ENCODE results near the gene LIFR.
"Not testable (repeated sequence)": the region's sequence is repeated elsewhere in the genome, so short reads cannot be mapped to it uniquely, and the experiment has no call there.

LIFR gene, protein sequence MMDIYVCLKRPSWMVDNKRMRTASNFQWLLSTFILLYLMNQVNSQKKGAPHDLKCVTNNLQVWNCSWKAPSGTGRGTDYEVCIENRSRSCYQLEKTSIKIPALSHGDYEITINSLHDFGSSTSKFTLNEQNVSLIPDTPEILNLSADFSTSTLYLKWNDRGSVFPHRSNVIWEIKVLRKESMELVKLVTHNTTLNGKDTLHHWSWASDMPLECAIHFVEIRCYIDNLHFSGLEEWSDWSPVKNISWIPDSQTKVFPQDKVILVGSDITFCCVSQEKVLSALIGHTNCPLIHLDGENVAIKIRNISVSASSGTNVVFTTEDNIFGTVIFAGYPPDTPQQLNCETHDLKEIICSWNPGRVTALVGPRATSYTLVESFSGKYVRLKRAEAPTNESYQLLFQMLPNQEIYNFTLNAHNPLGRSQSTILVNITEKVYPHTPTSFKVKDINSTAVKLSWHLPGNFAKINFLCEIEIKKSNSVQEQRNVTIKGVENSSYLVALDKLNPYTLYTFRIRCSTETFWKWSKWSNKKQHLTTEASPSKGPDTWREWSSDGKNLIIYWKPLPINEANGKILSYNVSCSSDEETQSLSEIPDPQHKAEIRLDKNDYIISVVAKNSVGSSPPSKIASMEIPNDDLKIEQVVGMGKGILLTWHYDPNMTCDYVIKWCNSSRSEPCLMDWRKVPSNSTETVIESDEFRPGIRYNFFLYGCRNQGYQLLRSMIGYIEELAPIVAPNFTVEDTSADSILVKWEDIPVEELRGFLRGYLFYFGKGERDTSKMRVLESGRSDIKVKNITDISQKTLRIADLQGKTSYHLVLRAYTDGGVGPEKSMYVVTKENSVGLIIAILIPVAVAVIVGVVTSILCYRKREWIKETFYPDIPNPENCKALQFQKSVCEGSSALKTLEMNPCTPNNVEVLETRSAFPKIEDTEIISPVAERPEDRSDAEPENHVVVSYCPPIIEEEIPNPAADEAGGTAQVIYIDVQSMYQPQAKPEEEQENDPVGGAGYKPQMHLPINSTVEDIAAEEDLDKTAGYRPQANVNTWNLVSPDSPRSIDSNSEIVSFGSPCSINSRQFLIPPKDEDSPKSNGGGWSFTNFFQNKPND

GRCh38 chr5:38556599-38557307 is at the start of gene LIFR:
TSS of gene LIFR (minus strand) at chr5:38556646. CDS start at chr5:38530647, 25,999 bp downstream.
- DNase-seq (ENCODE audit: low spot score), result no peak

- DNase-seq (ENCODE audit: low spot score), result no peak
These were observed 49.2 kb upstream of the LIFR start for GRCh38 chr5:38605610-38606009.

- DNase-seq (ENCODE audit: low spot score), result no peak
These were observed 47.2 kb upstream of the LIFR start for GRCh38 chr5:38603691-38604090.

DNA sequence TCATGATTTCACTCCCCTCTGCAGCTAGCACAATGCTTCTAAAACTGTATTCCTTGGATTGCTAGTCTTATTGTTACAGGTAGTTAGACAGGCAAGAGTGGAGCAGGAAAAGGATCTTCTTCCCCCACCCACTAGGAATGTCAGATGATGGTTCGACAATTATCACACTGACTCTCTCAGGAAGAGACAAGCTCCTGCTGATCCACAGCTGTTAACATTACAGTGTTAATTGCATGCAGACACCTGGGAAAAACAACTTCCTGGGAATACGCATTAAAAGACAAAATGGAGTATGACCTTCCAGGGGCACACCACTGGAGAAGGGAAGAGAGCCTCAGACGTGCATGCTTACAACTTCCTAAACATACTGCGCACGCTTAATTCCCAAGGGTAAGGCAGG is 46.2 kb upstream of the LIFR start:
- DNase-seq (ENCODE audit: low spot score), result no peak

DNA sequence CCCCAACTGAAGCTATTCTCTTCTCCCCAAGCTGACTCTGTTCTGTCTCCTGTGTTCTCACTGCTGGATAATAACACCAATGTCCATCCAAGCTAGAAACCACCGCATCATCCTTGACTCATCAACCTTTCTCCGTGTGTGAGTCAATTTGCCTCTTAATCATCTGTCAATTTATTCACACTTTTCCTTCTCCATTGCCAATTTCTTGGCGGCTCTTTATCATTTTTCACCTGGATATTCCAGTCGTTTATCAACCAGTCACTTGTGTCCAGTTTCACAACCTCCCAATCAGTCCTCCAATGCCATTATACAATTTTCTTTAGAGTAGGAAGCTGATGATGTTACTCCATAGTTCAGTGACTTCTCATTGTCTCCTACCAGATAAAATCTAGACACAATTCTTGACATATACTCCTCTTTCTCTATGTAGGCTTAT is 45.4 kb upstream of the LIFR start:
- DNase-seq (ENCODE audit: low spot score), result no peak

DNA sequence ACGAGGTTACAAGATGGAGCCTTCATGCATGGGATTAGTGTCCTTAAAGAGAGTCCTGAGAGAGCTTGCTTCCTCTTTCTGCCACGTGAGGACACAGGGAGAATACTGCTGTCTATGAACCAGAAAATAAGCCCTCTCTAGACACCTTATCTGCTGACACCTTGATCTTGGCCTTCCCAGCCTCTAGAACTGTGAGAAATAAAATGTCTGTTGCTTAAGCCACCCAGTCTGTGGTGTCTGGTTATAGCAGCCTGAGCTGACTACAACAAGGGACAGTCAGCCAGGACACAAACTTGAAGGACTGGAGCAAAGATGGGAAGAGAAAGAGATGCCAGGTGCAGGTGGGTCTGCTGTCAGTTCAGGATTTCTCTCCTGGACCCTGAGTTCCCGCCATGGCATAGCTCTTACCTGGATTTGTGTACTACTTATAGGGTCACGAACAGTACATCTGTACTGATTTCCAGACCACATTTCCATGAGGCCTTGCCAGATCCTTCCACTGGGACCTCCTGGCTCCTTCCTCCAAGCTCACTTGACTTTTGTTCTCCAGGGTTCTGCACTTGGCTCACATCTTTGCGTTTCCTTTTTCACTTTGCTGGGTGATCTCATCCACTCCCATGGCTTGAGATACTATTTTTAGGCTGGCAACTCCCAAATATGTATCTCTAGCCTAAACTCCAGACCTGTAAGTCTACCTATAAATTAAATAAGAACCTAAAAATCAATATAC is 44.9 kb upstream of the LIFR start:
- no peak for DNase-seq (ENCODE audit: low spot score)

GRCh38 chr5:38600329-38601045 is 44.0 kb upstream of the LIFR start:
- no peak for DNase-seq (ENCODE audit: low spot score)

DNA sequence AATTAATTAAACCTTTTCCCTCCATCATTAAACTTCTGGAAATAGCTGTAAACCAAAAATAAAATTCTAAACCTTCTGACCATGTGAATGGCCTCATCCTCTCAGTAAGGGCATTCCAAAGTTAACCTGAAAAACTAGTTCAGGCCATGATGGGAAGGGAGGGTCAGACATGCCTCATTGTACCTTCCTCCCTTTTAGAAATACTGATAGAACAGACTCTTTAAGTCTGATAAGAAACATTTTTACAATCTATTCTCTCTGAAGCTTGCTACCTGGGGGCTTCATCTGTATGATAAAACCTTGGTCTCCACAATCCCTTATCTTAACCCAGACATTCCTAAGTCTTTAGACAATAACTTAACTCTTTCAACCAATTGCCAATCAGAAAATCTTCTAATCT is 43.3 kb upstream of the LIFR start:
- DNase-seq (ENCODE audit: low spot score), result not testable (repeated sequence)

GRCh38 chr5:38598994-38599617 is 42.7 kb upstream of the LIFR start:
- DNase-seq (ENCODE audit: low spot score), result peak; percentile 53

- no peak for DNase-seq (ENCODE audit: low spot score)
These were observed 42.0 kb upstream of the LIFR start for GRCh38 chr5:38598296-38598993.

DNA sequence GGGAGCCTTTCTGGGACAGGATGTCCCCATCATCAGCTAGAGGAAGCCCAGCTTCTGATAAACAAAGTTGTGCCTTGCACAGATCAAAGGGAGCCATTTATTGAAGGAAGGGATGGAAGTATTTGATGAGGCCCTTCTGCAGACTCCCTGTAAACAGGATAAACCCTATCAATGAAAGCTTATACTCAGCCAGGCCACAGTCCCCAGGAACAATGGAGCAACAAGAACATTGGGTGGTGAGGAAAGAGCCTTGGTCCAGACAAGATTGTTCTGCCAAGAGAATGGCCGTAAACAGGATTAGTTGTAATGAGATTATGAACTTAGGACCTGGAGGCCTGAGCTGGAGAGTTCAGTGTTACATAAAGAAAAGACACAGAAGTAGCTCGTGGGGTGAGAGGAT is 40.5 kb upstream of the LIFR start:
- no peak for DNase-seq (ENCODE audit: low spot score)

- DNase-seq (ENCODE audit: low spot score), result no peak
These were observed 38.8 kb upstream of the LIFR start for GRCh38 chr5:38595132-38595745.

DNA sequence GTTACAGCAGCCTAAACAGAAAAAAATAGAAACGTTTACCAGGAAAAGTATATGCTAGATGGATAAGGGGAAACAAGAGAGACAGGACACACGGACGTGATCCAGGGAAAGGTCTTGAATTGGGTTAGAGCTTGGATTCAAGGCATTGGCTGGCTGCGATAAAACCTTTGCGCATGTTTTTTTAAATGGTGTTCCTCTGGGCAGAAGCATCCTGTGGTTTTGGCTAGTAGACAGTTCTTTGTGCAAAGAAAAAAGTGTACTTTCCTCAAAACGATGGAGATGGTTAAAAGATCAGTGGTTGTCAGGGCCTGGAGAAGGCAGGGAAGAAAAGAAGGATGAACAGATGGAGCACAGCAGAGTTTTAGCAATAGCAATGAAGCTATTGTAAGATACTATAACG is 37.5 kb upstream of the LIFR start:
- no peak for DNase-seq (ENCODE audit: low spot score)

- no peak for DNase-seq (ENCODE audit: low spot score)
These were observed 35.0 kb upstream of the LIFR start for GRCh38 chr5:38591523-38591849.

GRCh38 chr5:38590838-38591522 is 34.5 kb upstream of the LIFR start:
- DNase-seq (ENCODE audit: low spot score), result no peak

- no peak for DNase-seq (ENCODE audit: low spot score)
These were observed 33.2 kb upstream of the LIFR start for GRCh38 chr5:38589629-38590028.

DNA sequence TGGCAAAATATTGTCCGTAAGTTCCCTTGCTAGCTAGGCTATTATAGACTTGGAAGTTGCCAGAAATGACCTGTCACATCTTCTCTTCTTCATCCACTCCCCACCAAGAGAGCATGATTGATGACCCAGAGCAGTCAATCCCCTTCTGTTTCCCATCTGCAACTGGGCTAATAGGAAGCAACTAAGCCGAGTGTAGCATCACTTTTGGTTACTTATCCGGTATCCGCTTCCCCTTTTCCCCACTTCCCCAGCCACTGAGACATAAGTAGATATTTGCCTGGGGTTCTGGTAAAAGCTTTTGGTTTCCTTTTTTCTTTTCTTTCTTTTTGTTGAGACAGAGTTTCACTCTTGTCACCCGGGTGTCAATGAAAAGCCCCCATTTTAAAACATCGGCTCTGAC is 29.4 kb upstream of the LIFR start:
- no peak for DNase-seq (ENCODE audit: low spot score)

DNA sequence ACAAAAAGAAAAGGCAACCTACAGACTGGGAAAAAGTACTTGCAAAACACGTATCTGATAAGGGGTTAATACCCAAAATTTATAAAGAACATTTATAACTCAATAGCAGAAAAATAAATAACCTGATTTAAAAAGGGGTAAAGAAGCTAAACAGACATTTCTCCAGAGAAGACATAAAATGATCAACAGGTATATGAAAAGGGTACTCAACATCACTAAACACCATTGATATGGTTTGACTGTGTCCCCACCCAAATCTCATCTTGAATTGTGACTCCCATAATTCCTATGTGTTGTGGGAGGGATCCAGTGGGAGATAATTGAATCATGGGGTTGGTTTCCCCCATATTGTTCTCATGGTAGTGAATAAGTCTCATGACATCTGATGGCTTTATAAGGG is 27.1 kb upstream of the LIFR start:
- DNase-seq (ENCODE audit: low spot score), result no peak

GRCh38 chr5:38582975-38583319 is 26.5 kb upstream of the LIFR start:
- no peak for DNase-seq (ENCODE audit: low spot score)

Data from LoVo (cell line).